IMR-90 (cell line): ENCODE measurements around the gene SRSF5. TPM values are rescaled to one million over a fixed set of nuclear protein-coding genes. Genes with fewer than 3 reads are reported as not detected.

Experiments used
- ATAC-seq: fragments of 200-7000 bp; cut with Tn5 transposase; 2 replicates; pipeline ENCODE4 v1.9.1; 2020; ENCODE audit warnings: low read depth, mild to moderate bottlenecking, moderate library complexity
- BruUV-seq: library from RNA; stranded (reverse); fragments of 400-500 nt; replicated peaks from 2 replicates; lab custom pipeline; 2021; lab: Mats Ljungman, UMichigan
- CTCF ChIA-PET: fragments of 300-600 bp; formaldehyde crosslinking; extraction: SDS; loops from one replicate; lab custom pipeline; 2021; ENCODE audit warnings: antibody characterized with exemption; lab: Yijun Ruan, JAX
- POLR2A ChIA-PET: fragments of 300-600 bp; sonication (Branson Sonifier 250); formaldehyde crosslinking; loops from one replicate; lab custom pipeline; 2022; ENCODE audit warnings: antibody characterized with exemption; ENCODE audit not compliant: unreplicated experiment; lab: Charles Lee
- DNase-seq: peaks from one replicate; pipeline ENCODE4 v3.0.0; 2013
- H2AFZ ChIP-seq: replicated peaks from 2 replicates; pipeline ENCODE3; 2013; ENCODE audit warnings: low read length, mild to moderate bottlenecking; ENCODE audit not compliant: poor library complexity
- H2AK5ac ChIP-seq: 2 replicates; pipeline ENCODE4 v1.6.1; 2013; ENCODE audit warnings: low read depth, low read length, inconsistent platforms
- H2AK9ac ChIP-seq: replicated peaks from 2 replicates; pipeline ENCODE3; 2013; ENCODE audit warnings: mild to moderate bottlenecking, low read depth, low read length, moderate library complexity; ENCODE audit not compliant: poor library complexity
- H2BK120ac ChIP-seq: 2 replicates; pipeline ENCODE4 v1.6.1; 2013; ENCODE audit warnings: low read depth, low read length, inconsistent platforms
- H2BK15ac ChIP-seq: 3 replicates; pipeline ENCODE4 v1.6.1; 2013; ENCODE audit warnings: low read depth, low read length, inconsistent platforms
- H2BK20ac ChIP-seq: 2 replicates; pipeline ENCODE4 v1.6.1; 2013; ENCODE audit warnings: low read depth, mild to moderate bottlenecking, inconsistent platforms, low read length, moderate library complexity
- H2BK5ac ChIP-seq: 2 replicates; pipeline ENCODE4 v1.6.1; 2013; ENCODE audit warnings: mild to moderate bottlenecking, low read depth, low read length, inconsistent platforms; ENCODE audit not compliant: poor library complexity, severe bottlenecking
- H3K14ac ChIP-seq: replicated peaks from 2 replicates; pipeline ENCODE4 v1.6.1; 2013; ENCODE audit warnings: low read depth, low read length, inconsistent platforms
- H3K18ac ChIP-seq: 2 replicates; pipeline ENCODE4 v1.6.1; 2013; ENCODE audit warnings: low read depth, low read length, control low read depth
- H3K23ac ChIP-seq: 2 replicates; pipeline ENCODE4 v1.6.1; 2013; ENCODE audit warnings: low read depth, low read length, inconsistent platforms
- H3K27ac ChIP-seq: 2 replicates; pipeline ENCODE4 v1.5.1; 2013; ENCODE audit warnings: mild to moderate bottlenecking, control low read depth, low read length; ENCODE audit not compliant: insufficient read depth
- H3K27me3 ChIP-seq: 2 replicates; pipeline ENCODE4 v1.6.1; 2013; ENCODE audit warnings: low read length; ENCODE audit not compliant: control insufficient read depth, insufficient read depth
- H3K36me3 ChIP-seq: 2 replicates; pipeline ENCODE4 v1.6.1; 2013; ENCODE audit warnings: low read length, mixed read lengths; ENCODE audit not compliant: control insufficient read depth, insufficient read depth
- H3K4ac ChIP-seq: 2 replicates; pipeline ENCODE4 v1.6.1; 2013; ENCODE audit warnings: low read depth, low read length, inconsistent platforms
- H3K4me1 ChIP-seq: 2 replicates; pipeline ENCODE4 v1.6.1; 2013; ENCODE audit warnings: low read length, mixed read lengths; ENCODE audit not compliant: control insufficient read depth, insufficient read depth
- H3K4me2 ChIP-seq: 2 replicates; pipeline ENCODE4 v1.6.1; 2013; ENCODE audit warnings: low read depth, mild to moderate bottlenecking, control low read depth, low read length, moderate library complexity
- H3K4me3 ChIP-seq: 2 replicates; pipeline ENCODE4 v1.5.1; 2013; ENCODE audit warnings: low read depth, mild to moderate bottlenecking, control low read depth, low read length, moderate library complexity; ENCODE audit not compliant: insufficient read depth
- H3K56ac ChIP-seq: 2 replicates; pipeline ENCODE4 v1.6.1; 2013; ENCODE audit warnings: low read length, inconsistent platforms; ENCODE audit not compliant: insufficient read depth; ENCODE audit errors: extremely low read depth
- H3K79me1 ChIP-seq, 2 experiments: 2 replicates each; pipeline ENCODE4 v1.6.1; 2013; ENCODE audit warnings: low read length in 2 of 2, inconsistent platforms in 1 of 2, low read depth in 1 of 2
- H3K9ac ChIP-seq: 2 replicates; pipeline ENCODE4 v1.6.1; 2013; ENCODE audit warnings: low read depth, low read length, control low read depth
- H3K9me1 ChIP-seq: 2 replicates; pipeline ENCODE4 v1.6.1; 2013; ENCODE audit warnings: low read length, inconsistent platforms; ENCODE audit not compliant: insufficient read depth
- H3K9me3 ChIP-seq: 2 replicates; pipeline ENCODE4 v1.6.1; 2013; ENCODE audit warnings: low read length; ENCODE audit not compliant: control insufficient read depth, insufficient read depth
- H4K20me1 ChIP-seq: 2 replicates; pipeline ENCODE4 v1.6.1; 2013; ENCODE audit warnings: low read length, inconsistent platforms; ENCODE audit not compliant: insufficient read depth
- H4K5ac ChIP-seq: 2 replicates; pipeline ENCODE4 v1.6.1; 2013; ENCODE audit warnings: mild to moderate bottlenecking, low read depth, low read length, control low read depth
- H4K8ac ChIP-seq, 2 experiments: 2 replicates each; pipeline ENCODE4 v1.6.1; 2013; ENCODE audit warnings: low read depth in 2 of 2, low read length in 2 of 2, control low read depth in 1 of 2, inconsistent platforms in 1 of 2
- H4K91ac ChIP-seq: 2 replicates; pipeline ENCODE4 v1.6.1; 2013; ENCODE audit warnings: low read depth, low read length, inconsistent platforms; ENCODE audit not compliant: insufficient read depth
- BHLHE40 ChIP-seq: fragments of 150-350 bp; IDR thresholded peaks from 2 replicates; pipeline ENCODE4 v1.6.1; 2016; ENCODE audit warnings: mild to moderate bottlenecking, low read depth, low read length
- CEBPB ChIP-seq: IDR thresholded peaks from 2 replicates; pipeline ENCODE4 v1.6.1; 2012; ENCODE audit warnings: low read depth, low read length, improper control_type of control experiment
- CHD1 ChIP-seq: IDR thresholded peaks from 2 replicates; pipeline ENCODE4 v1.6.1; 2012; ENCODE audit warnings: low read depth, low read length, improper control_type of control experiment
- ELK1 ChIP-seq: fragments of 150-350 bp; IDR thresholded peaks from 2 replicates; pipeline ENCODE4 v1.6.1; 2016; ENCODE audit warnings: low read depth, mild to moderate bottlenecking, low read length, moderate library complexity, borderline replicate concordance
- FOS ChIP-seq: fragments of 150-350 bp; IDR thresholded peaks from 2 replicates; pipeline ENCODE4 v1.6.1; 2016; ENCODE audit warnings: low read depth, low read length
- MAFK ChIP-seq: IDR thresholded peaks from 2 replicates; pipeline ENCODE4 v1.6.1; 2012; ENCODE audit warnings: low read depth, low read length, improper control_type of control experiment
- MAZ ChIP-seq: IDR thresholded peaks from 2 replicates; pipeline ENCODE4 v1.6.1; 2012; ENCODE audit warnings: low read depth, mild to moderate bottlenecking, low read length, improper control_type of control experiment, moderate library complexity, borderline replicate concordance
- MXI1 ChIP-seq: IDR thresholded peaks from 2 replicates; pipeline ENCODE4 v1.6.1; 2012; ENCODE audit warnings: low read depth, mild to moderate bottlenecking, low read length, moderate library complexity, borderline replicate concordance
- NFE2L2 ChIP-seq: fragments of 150-350 bp; IDR thresholded peaks from 2 replicates; pipeline ENCODE4 v1.6.1; 2016; ENCODE audit warnings: low read depth, mild to moderate bottlenecking, low read length
- POLR2A ChIP-seq: IDR thresholded peaks from 2 replicates; pipeline ENCODE4 v1.6.1; 2012; ENCODE audit warnings: mild to moderate bottlenecking, low read depth, low read length
- RAD21 ChIP-seq: IDR thresholded peaks from 2 replicates; pipeline ENCODE4 v1.6.1; 2012; ENCODE audit warnings: low read length, improper control_type of control experiment
- RCOR1 ChIP-seq: IDR thresholded peaks from 2 replicates; pipeline ENCODE4 v1.6.1; 2012; ENCODE audit warnings: mild to moderate bottlenecking, low read length, improper control_type of control experiment; ENCODE audit not compliant: insufficient replicate concordance
- RFX5 ChIP-seq: IDR thresholded peaks from 2 replicates; pipeline ENCODE4 v1.8.0; 2012; ENCODE audit warnings: low read depth, mild to moderate bottlenecking, low read length, moderate library complexity
- SMC3 ChIP-seq: fragments of 150-350 bp; IDR thresholded peaks from 2 replicates; pipeline ENCODE4 v1.6.1; 2016; ENCODE audit warnings: low read depth, mild to moderate bottlenecking, antibody characterized with exemption, low read length, moderate library complexity
- WGBS, 2 experiments: methylation state at CpG; one replicate each; pipeline versions ENCODE4 v1.1.5 to v1.1.7; 2013; ENCODE audit warnings: missing lambda C conversion rate in 2 of 2; ENCODE audit not compliant: insufficient read length in 1 of 2; ENCODE audit errors: extremely low coverage in 2 of 2; 5-methylcytosine and 5-hydroxymethylcytosine counted together
- dilution Hi-C: fragments of 300-500 bp; cut with HindIII; formaldehyde crosslinking; loops from one replicate; pipeline ENCODE4 v1.14.3; 2018; ENCODE audit warnings: low sequenced_read_pairs; ENCODE audit not compliant: unreplicated experiment
- in situ Hi-C: fragments of 300-500 bp; cut with MboI; formaldehyde crosslinking; loops from 3 replicates; pipeline ENCODE4 v1.14.3; 2019; ENCODE audit warnings: low sequenced_read_pairs, inconsistent platforms, mixed read lengths
- intact Hi-C: fragments of 100-400 bp; cut with micrococcal nuclease; formaldehyde crosslinking; loops from 2 replicates; pipeline ENCODE4 v1.10.0; 2022
- polyA plus RNA-seq, 3 experiments: library from polyadenylated mRNA; depleted of rRNA; stranded (reverse); fragments of >200 nt; gene quantifications; 2 replicates each; pipeline ENCODE4 v1.2.3, GENCODE V29; 2012; ENCODE audit warnings: low replicate concordance in 1 of 3
- total RNA-seq: library from RNA; depleted of rRNA; stranded (reverse); fragments of >200 nt; gene quantifications from 2 replicates; pipeline ENCODE4 v1.2.3, GENCODE V29; 2012
- TF ChIP-seq, protein P1 (sequence below): fragments of 150-350 bp; IDR thresholded peaks from 2 replicates; pipeline ENCODE4 v1.6.1; 2017; ENCODE audit warnings: mild to moderate bottlenecking, antibody characterized with exemption, low read length, low read depth

SRSF5 gene
- total and polyA plus RNA-seq, 2 of the 4 experiments (the other 2 are of a cell fraction), result 29.4 to 229 TPM

- TF ChIP-seq NFE2L2, result no peak
- no peak for TF ChIP-seq MAZ
- no peak for TF ChIP-seq RAD21
- no peak for TF ChIP-seq MXI1
- no peak for TF ChIP-seq POLR2A
- no peak for TF ChIP-seq CEBPB
- no peak for TF ChIP-seq MAFK
- no peak for TF ChIP-seq BHLHE40
- TF ChIP-seq FOS, result no peak
- TF ChIP-seq RFX5, result no peak
- no peak for TF ChIP-seq RCOR1
- no peak for TF ChIP-seq ELK1
- TF ChIP-seq, protein P1, sequence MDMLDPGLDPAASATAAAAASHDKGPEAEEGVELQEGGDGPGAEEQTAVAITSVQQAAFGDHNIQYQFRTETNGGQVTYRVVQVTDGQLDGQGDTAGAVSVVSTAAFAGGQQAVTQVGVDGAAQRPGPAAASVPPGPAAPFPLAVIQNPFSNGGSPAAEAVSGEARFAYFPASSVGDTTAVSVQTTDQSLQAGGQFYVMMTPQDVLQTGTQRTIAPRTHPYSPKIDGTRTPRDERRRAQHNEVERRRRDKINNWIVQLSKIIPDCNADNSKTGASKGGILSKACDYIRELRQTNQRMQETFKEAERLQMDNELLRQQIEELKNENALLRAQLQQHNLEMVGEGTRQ, result no peak
- TF ChIP-seq CHD1, result no peak
- no peak for TF ChIP-seq SMC3
- H3K27me3 ChIP-seq, result peaks cover 40% of the 10 kb centered on the region
- 66% methylated on average over 4 of the region's 9 CpGs; no CpG with 5 or more reads in 1 of the 2 experiments for WGBS, 2 experiments
- H2BK20ac ChIP-seq, result no peak overlapping the region
- no peak overlapping the region for H2BK5ac ChIP-seq
- no peak overlapping the region for H3K4me3 ChIP-seq
- H3K9me3 ChIP-seq, result no peaks in the 10 kb centered on the region
- no peak overlapping the region for H3K23ac ChIP-seq
- no peak overlapping the region for H3K9ac ChIP-seq
- no peaks in the 10 kb centered on the region for H3K4me1 ChIP-seq
- no peaks in the 10 kb centered on the region for H3K9me1 ChIP-seq
- H2AFZ ChIP-seq, result no peak overlapping the region
- H3K36me3 ChIP-seq, result no peaks in the 10 kb centered on the region
- CTCF ChIA-PET, result interaction anchor here (1.7 kb wide), 1 partner anchor 215 kb away, joined by 6 read pairs; no protein-coding TSS in a partner anchor
- H2AK5ac ChIP-seq, result no peak overlapping the region
- no peak overlapping the region for H4K91ac ChIP-seq
- no peak overlapping the region for H3K27ac ChIP-seq
- in situ Hi-C loops, result no loop called here
- H2AK9ac ChIP-seq, result no peak overlapping the region
- dilution Hi-C loops, result no loop called here
- no peak overlapping the region for H3K4me2 ChIP-seq
- no TSS peak for BruUV-seq
- no peak overlapping the region for H3K18ac ChIP-seq
- H2BK120ac ChIP-seq, result no peak overlapping the region
- no peaks in the 10 kb centered on the region for H4K20me1 ChIP-seq
- no peak overlapping the region for H2BK15ac ChIP-seq
- no peak overlapping the region for H3K56ac ChIP-seq
- DNase-seq (no peak), ATAC-seq (no peak)
- intact Hi-C loops, result no loop called here
- no peak overlapping the region for H3K14ac ChIP-seq
- H3K79me1 ChIP-seq, result no peaks in the 10 kb centered on the region
- no peak overlapping the region for H3K4ac ChIP-seq
- H4K5ac ChIP-seq, result no peak overlapping the region
- POLR2A ChIA-PET, result no interaction called here
- no peak overlapping the region for H4K8ac ChIP-seq
Observed at GRCh38 chr14:69812711-69813110, 45.8 kb downstream of the SRSF5 start.
